GM18907 (cell line): ENCODE data around the gene USP20.

Source experiments
- ATAC-seq: cut with Tn5 transposase; IDR thresholded peaks from one replicate; pipeline ENCODE4 v1.9.1; 2021; ENCODE audit warnings: mild to moderate bottlenecking, moderate library complexity; ENCODE audit not compliant: unreplicated experiment

Gene USP20

DNA sequence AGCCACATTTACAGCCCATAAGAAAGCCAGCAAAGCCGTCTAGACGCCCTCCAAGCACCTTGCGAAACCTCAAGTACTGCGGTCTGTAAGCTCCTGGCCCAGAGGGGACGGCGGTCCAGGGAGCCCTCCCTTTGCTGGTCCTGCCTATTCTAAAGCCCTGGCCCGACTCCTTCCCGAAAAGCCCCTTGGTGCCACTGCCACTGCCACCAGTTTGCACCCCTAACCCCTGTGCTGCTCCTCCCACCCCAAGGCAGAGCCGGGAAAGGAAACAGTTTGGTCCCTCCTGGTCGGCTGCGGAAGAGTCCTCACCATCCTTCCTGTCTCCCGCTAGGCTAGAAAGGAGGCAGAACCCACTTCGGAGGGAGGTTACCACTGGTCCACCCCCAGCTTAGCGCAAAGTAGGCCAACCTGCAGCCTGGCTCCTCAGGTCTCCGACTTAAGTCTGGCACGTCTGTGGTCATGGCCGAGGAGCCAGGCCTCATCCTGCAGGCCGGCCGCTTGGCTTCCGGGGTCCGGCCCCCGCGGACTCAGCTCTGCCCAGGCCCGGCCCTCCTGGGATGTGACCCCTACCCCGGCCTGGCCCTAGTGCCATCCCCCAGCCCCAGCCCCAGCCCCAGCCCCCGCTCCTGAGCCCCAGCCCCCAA is 12.2 kb upstream of the USP20 start:
- ATAC-seq, result no peak

DNA sequence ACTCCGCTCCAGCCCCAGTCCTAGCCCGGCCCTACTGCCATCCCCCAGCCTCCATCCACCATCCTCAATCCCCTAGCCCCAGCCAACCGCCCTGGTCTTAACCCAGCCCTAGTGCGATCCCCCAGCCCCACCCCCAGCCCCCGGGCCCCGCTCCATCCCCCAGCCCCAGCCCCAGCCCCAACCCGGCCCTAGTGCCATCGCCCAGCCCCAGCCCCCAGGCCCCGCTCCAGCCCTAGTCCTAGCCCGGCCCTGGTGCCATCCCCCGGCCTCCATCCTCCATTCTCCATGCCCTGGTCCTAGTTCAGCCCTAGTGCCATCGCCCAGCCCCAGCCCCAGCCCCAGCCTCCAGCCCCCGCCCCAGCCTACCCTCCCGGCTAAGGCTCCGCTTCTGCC is 11.7 kb upstream of the USP20 start:
- no peak for ATAC-seq

GRCh38 chr9:129823935-129824601 is 11.2 kb upstream of the USP20 start, which contains the start of gene TOR1A:
Gene TOR1A, minus strand, starts transcription at chr9:129824136. Its CDS starts 51 bp downstream, at chr9:129824085.
- peak; percentile 82 for ATAC-seq

- no peak for ATAC-seq
Measured at GRCh38 chr9:129826344-129826743, 8.9 kb upstream of the USP20 start.

DNA sequence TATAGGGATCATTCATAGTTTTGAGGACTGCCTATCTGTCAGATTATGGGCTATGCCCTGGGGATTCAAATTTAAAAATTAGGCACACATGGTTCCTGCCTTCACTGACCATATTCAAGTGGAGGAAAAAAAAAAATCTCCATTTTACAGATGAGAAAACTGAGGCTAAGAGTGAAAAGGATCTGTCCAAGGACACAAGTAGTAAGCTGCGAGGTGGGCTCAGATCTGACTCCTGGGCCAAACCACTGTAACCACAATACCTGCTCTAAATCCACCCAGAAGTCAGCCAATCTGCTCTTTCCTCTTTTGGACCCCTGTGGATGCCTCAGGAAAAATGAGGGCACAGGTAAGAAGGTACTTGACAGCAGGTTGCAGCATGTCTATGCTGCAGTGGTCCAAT is 8.5 kb upstream of the USP20 start:
- no peak for ATAC-seq

- no peak for ATAC-seq
Measured at GRCh38 chr9:129828051-129828450, 7.2 kb upstream of the USP20 start.

DNA sequence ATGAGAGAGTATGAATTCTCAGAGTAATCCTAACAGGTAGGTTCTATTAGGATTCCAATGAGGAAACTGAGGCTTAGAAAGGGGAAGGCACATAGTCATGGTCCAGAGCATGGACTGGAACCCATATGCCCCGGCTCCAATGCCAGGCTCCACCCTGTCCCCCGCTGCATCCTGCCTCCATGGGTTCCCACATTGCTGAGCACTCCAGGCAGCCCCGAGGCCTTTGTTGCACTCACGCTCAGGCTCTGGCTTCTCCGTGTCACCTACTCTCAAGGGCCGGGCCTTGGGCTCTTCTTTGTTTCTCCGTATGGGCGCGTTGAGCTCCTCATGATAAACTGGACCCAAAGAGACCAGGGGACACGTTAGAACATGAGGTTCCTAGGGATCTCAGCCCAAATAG is 6.3 kb upstream of the USP20 start:
- ATAC-seq, result no peak

DNA sequence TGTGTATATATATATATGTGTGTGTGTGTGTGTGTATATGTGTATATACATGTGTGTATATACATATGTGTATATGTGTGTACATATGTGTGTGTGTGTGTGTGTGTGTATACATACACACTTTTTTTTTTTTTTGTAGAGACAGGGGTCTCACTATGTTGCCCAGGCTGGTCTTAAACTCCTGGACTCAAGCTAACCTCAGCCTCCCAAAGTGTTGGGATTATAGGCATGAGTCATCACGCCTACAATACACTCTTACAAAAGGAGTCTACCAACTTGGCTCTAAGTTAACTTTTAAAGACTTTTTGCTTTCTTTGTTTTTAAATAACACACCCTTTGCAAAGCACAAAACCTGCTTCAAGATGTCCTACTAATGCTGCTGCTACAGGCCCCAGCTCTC is 2.3 kb upstream of the USP20 start:
- no peak for ATAC-seq

DNA sequence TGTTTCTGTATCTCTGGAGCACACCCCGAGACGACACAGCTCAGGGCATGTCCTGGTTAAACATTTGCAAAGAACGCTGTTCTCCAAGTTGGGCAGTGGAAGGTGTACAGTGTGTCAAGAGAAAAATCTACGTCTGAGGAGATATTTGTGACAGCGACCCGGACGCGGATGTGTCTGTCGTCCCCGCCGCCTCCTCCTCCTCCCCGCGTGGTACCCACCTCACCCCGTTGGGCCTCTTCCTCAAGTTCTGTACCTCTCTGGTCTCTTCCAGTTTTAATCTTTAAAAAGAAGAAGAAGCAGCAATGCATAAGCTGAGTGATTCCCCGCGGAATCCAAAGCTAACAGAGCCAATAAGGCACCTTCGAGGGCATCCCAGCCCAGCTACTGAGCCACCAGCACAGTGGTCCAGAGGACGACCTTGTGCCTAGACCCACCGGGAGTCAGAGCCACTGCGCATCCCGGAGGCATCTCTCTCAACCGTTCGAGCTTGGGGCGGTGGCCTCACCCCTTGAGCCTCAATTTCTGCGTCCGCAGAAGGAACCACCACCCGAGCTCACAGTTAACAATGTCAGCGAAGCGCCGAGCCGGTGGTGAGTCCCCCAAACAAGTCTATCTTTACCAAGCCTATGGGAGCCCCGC is 650 bp upstream of the USP20 start:
- peak; percentile 30 for ATAC-seq

GRCh38 chr9:129835860-129836223 is 584 bp downstream of the USP20 start:
- no peak for ATAC-seq

- ATAC-seq, result no peak
Measured at GRCh38 chr9:129836311-129837007, 1.2 kb downstream of the USP20 start.

DNA sequence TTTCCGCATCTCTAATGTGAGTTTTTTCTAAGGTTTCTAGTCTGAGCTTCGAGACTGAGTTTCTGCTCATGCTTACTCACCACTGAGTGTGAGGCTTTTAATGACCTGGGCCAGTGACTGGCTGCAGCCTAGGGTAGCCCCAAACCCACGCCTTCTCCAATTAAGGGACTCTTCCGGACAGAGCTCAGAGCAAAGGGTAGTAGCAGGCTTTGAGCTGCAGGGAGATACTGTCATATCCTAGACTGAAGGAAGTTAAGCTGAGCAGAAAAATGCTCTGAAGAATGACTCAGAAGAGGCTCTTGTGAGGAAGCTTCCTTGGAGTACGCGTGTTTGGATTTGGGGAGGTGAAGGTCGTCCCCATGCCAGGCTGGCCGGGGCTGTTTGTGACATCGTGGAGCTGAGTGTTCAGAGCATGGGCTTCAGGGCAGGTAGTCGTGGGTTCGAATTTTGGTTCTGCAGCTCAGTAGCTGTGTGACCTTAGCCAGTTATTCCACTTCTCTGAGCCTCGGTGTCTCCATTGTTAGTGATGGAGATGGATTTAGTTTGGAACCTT is 3.5 kb downstream of the USP20 start:
- ATAC-seq, result no peak

DNA sequence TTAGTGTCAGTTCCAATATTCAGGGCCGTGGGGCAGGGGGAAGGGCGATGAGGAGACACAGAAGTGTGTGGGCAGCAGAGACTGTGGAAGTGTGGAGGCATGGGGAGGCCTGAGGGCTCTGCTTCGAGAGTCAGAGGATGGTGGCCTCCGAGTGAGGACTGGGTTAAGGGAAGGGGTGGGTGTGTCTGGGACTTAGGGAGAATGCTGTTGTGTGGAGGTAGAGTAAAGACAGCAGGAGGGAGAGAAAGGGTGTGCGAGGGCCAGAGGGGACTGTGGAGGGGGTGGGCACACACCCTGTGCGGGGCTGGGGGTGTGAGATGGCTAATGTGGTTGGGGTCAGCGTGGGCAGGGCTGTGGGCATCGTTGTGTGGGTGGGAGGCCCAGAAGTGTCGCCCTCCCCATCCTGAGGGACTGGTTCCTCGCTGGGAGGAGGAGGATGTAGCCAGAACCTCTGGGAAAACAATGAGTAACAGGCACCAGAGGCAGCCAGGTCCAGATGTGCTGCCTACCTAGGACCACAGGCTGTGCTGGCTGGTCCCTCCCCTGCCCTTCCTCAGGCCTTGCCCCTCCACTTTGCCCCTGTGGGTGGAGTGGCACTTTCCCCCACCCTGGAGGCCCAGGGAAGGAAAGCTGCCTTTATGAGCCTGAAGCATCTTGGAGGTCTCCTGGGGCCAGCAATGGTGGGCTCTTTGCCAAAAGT is 4.2 kb downstream of the USP20 start:
- no peak for ATAC-seq

DNA sequence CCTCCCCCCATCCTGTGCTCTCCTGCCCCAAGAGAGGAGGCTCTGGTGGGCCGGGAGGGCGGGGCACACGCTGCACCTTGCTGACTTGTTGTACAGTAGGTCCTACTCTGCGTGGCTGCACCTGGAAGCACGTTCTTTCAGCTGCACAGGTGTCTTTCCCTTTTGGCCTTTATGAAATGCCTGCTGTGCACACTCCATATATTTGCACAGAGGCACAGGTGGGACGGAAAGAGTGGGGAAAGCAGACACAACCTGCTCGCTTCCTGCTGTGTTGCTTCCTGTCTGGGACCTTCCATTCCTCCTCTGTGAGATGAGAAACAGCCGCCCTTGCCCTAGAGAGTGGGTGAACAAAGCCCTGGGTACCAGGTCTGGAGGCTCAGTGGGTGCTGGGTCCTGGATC is 4.8 kb downstream of the USP20 start:
- ATAC-seq, result no peak

- ATAC-seq, result no peak
Measured at GRCh38 chr9:129841071-129841470, 5.8 kb downstream of the USP20 start.

GRCh38 chr9:129845373-129845772 is 10.1 kb downstream of the USP20 start:
- no peak for ATAC-seq

GRCh38 chr9:129848712-129849441 is 13.6 kb downstream of the USP20 start:
- ATAC-seq, result no peak

DNA sequence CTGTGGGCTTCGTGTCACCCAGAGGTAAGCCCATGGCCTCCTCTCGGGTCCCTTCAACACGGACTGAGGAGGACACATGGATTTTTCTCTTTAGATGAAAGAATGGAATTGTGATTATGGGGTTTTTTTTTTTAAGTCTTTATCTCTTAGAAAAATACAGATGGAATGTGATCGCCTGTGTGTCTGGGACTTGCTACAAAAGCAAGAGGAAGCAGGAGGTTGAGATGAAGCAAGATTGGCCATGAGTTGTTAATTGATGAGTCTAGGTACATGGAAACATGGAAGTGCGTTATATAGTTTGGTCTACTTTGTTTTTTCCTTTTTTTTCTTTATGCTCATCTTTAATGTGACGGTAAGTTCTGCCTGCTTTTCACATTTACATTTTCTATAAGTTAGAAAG is 14.6 kb downstream of the USP20 start:
- no peak for ATAC-seq

DNA sequence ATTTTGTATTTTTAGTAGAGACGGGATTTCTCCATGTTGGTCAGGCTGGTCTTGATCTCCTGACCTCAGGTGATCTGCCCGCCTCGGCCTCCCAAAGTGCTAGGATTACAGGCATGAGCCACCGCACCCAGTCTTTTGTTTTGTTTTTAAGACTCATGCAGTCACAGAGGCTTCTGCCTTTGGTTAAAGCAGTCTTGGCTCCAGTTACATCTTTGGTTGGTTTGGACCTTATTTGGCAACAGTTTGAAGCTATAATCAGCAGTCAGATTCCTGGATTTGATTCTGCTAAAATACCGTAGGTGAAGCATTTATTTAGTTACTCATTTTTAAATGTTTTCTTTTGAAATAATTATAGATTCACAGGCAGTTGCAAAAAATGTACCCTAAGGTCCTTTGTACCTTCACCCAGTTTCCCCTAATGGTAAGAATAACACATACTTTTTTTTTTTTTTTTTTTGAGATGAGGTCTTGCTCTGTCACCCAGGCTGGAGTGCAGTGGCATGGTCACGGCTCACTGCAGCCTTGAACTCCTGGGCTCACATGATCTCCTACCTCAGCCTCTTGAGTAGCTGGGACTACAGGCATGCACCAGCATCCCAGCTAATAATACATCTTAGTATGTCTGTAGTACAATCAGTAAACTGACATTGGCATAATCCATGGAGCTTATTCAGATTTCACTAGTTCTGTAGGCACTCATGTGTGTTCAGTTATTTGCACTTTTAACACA is 15.7 kb downstream of the USP20 start:
- ATAC-seq, result no peak

DNA sequence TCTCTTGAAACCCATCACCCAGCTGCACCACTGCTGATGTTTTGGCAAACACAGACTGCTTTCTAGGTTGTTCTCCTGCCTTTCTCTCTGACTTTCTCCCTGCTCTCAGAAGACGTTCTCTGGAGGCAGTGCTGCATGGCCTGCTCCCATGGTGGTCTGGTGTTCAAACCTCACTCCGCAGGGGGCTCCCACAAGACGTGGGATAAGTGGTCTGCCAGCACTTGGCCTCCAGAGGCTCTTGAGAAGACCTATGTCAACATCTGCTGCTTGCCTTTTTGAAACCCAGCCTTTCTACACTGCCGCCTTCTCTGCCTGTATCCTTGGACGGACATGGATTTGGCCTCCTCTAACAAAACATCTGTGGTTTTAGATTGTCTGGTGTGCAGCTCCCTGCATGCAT is 16.6 kb downstream of the USP20 start:
- no peak for ATAC-seq
